Testis (tissue), 2 donors: ENCODE measurements around the gene ITGAE.

Experiments used
- CTCF ChIP-seq, 3 experiments: fragments of 450-650 bp in 2 of 3; fragments of 200-600 bp in 1 of 3; sonication (generic) in 1 of 3; IDR thresholded peaks; one replicate each; pipeline ENCODE4 v1.5.1; 2016 to 2019; ENCODE audit warnings: antibody characterized with exemption in 3 of 3, mild to moderate bottlenecking in 2 of 3, moderate library complexity in 1 of 3
- POLR2A ChIP-seq: fragments of 450-650 bp; IDR thresholded peaks from one replicate; pipeline ENCODE4 v1.6.1; 2017; ENCODE audit warnings: antibody characterized with exemption, mild to moderate bottlenecking, moderate library complexity

- TF ChIP-seq CTCF (IDR thresholded peaks at IDR 0.05) (no peak), POLR2A (no peak)
Measured at GRCh38 chr17:3682033-3682432, 119.0 kb downstream of the ITGAE start.
